HUES48 (cell line): ENCODE data around the gene VLDLR.
A peak's percentile ranks its signal among the peaks of the same experiment; 100 is the strongest.

Source experiments
- H3K27ac ChIP-seq: one replicate; pipeline ENCODE4 v1.7.0; 2013; ENCODE audit warnings: low read depth, low read length, inconsistent platforms
- H3K27me3 ChIP-seq: 2 replicates; pipeline ENCODE4 v1.6.1; 2013; ENCODE audit warnings: mild to moderate bottlenecking, low read length; ENCODE audit not compliant: control insufficient read depth, insufficient read depth
- H3K36me3 ChIP-seq: 2 replicates; pipeline ENCODE4 v1.6.1; 2013; ENCODE audit warnings: low read length; ENCODE audit not compliant: control insufficient read depth, insufficient read depth
- H3K4me1 ChIP-seq: 2 replicates; pipeline ENCODE4 v1.6.1; 2013; ENCODE audit warnings: mild to moderate bottlenecking, low read length; ENCODE audit not compliant: control insufficient read depth, insufficient read depth
- H3K4me3 ChIP-seq: 2 replicates; pipeline ENCODE4 v1.5.1; 2013; ENCODE audit warnings: mild to moderate bottlenecking, low read depth, low read length
- H3K9ac ChIP-seq: 2 replicates; pipeline ENCODE4 v1.6.1; 2013; ENCODE audit warnings: mild to moderate bottlenecking, low read depth, low read length, moderate library complexity
- H3K9me3 ChIP-seq: 2 replicates; pipeline ENCODE4 v1.6.1; 2013; ENCODE audit warnings: low read length; ENCODE audit not compliant: control insufficient read depth, insufficient read depth

Gene VLDLR

DNA sequence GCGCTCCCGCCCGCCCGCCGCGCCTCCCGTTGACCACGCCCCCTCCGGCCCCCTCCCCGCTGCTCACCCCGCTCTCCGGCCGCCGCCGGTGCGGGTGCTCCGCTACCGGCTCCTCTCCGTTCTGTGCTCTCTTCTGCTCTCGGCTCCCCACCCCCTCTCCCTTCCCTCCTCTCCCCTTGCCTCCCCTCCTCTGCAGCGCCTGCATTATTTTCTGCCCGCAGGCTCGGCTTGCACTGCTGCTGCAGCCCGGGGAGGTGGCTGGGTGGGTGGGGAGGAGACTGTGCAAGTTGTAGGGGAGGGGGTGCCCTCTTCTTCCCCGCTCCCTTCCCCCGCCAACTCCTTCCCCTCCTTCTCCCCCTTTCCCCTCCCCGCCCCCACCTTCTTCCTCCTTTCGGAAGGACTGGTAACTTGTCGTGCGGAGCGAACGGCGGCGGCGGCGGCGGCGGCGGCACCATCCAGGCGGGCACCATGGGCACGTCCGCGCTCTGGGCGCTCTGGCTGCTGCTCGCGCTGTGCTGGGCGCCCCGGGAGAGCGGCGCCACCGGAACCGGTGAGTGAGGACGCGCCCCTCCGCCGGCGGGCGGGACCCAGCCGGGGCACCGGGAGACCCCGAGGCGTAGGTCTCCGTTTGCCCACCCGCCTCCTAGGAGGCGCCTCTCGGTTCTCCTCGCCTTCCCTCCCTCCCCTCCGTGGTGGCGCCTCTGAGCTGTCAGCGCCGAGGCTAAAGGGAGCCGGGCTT is at the start of gene VLDLR:
Gene VLDLR, plus strand, starts transcription at position 66 of the 739 bp plus-strand sequence. Its CDS starts 403 bp downstream, at position 469.
- peak within 1 kb of the TSS; percentile 57 for H3K27ac ChIP-seq
- H3K9me3 ChIP-seq, result no peaks in the 10 kb centered on the region
- H3K36me3 ChIP-seq, result no peaks in the 10 kb centered on the region; the same call in 1 of the 2 replicates
- H3K9ac ChIP-seq, result peak within 1 kb of the TSS; percentile 81
- H3K4me1 ChIP-seq, result peaks cover 24% of the 10 kb centered on the region
- H3K27me3 ChIP-seq, result peaks cover 36% of the 10 kb centered on the region
- H3K4me3 ChIP-seq, result peak within 1 kb of the TSS; percentile 73

DNA sequence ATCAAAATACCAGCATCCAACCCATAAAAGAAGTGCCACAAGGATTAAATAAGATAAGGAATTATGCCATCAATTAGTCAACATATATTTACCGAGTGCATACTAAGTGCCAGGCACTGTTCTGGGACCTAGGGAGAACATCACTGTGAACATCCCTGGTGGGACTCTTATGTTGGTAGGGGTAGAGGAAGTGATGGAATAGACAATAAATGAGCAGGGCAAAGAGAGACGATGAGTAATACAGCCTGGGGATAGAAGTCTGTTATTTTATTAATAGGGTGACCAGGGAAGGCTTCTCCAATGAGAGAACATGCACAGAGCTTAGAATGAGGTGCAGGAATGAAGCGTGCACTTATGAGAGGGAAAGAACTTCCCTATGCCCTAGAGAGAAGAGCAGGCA is 47.4 kb upstream of the VLDLR start:
- Histone ChIP-seq H3K36me3 (no peaks in the 10 kb centered on the region), H3K9me3 (no peaks in the 10 kb centered on the region), H3K9ac (no peak overlapping the region), H3K4me1 (no peaks in the 10 kb centered on the region), H3K4me3 (no peak overlapping the region), H3K27ac (no peak overlapping the region), H3K27me3 (no peaks in the 10 kb centered on the region)

DNA sequence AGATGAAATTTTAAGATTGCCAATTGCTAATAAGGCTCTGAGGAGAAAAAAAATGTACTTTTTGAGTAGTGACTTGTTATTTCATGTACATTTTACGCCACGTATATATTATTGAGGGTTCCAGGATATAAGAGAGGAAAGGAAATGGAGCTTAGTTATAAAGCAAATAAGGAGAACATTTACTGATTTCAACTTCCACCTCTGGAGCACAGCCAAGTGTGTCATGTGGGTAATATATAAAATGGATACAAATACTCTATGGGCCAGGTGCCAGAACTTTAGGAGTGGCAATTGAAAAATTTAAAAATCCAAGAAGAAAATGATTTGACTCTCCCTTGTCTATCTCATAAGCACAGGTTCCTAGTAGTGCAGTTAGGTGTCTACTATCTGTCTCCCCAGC is 45.0 kb upstream of the VLDLR start:
- Histone ChIP-seq H3K27me3 (no peaks in the 10 kb centered on the region), H3K4me3 (no peak overlapping the region), H3K27ac (no peak overlapping the region), H3K36me3 (no peaks in the 10 kb centered on the region), H3K9me3 (no peaks in the 10 kb centered on the region), H3K4me1 (no peaks in the 10 kb centered on the region), H3K9ac (no peak overlapping the region)

DNA sequence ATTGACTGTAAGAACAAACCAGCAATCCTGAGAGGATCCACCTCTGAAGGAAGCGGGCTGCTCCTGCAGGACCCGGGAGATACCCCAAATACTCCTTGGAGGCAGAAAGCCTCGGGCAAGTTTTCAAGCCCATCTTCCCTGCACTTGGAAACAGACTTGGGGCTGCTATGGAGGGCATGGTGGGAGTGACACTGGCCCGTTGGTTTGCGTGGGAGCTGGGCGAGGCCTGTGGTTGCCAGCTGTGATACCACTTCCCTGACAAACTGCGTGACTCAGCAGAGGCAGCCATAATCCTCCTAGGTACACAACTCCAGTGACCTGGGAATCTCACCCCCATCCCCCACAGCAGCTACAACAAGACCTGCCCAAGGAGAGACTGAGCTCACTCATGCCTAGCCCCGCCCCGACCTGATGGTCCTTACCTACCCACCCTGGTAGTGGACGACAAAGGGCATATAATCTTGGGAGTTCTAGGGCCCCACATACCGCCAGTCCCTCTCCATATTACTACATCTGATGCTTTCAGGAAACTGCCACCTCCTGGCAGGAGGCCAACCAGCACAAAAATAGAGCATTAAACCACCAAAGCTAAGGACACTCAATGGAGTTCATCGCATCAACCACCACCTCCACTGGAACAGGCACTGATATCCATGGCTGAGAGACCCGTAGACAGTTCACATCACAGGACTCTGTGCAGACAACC is 38.1 kb upstream of the VLDLR start:
- no peaks in the 10 kb centered on the region for H3K9me3 ChIP-seq
- no peak overlapping the region for H3K9ac ChIP-seq
- H3K4me3 ChIP-seq, result no peak overlapping the region
- H3K27me3 ChIP-seq, result no peaks in the 10 kb centered on the region
- H3K36me3 ChIP-seq, result no peaks in the 10 kb centered on the region
- H3K27ac ChIP-seq, result no peak overlapping the region
- H3K4me1 ChIP-seq, result no peaks in the 10 kb centered on the region

DNA sequence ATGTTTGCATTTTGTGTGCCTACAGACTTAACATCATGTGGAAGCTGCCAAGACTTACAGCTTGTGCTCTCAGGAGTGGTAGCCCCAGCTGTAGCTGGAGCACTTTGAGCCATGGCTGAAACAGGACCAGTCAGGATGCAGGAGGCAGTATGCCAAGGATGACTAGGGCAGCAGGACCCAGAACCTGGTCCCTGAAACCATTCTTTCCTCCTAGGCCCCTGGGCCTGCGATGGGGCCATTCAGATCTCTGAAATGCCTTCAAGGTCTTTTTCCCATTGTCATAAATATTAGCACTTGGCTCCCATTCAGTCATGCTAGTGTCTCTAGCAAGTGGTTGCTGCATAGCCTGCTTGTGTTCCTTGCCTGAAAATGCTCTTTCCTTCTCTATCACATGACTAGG is 29.6 kb upstream of the VLDLR start:
- Histone ChIP-seq H3K9ac (no peak overlapping the region), H3K4me1 (no peaks in the 10 kb centered on the region), H3K36me3 (no peaks in the 10 kb centered on the region), H3K27me3 (no peaks in the 10 kb centered on the region), H3K9me3 (peaks cover 26% of the 10 kb centered on the region), H3K27ac (no peak overlapping the region), H3K4me3 (no peak overlapping the region)

DNA sequence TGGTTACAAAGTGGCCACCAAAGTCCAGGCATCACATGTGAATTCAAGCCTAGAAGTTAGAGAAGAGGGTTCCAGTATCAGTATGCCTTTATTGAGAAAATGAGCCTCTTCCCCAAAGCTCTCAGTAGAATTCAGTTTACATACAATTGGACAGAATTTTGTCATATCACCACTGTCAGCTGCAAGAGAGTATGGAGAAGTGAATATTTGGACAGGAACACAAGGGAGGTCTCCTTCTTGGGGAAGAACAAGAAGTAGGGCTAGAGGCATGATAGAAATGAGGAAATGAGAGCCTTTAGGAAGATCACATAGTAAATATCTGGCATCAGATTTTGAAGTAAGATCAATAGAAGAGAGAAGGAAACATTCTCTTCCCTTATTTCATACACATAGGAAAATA is 27.8 kb upstream of the VLDLR start:
- H3K36me3 ChIP-seq, result no peaks in the 10 kb centered on the region
- no peak overlapping the region for H3K9ac ChIP-seq
- no peak overlapping the region for H3K27ac ChIP-seq
- H3K27me3 ChIP-seq, result no peaks in the 10 kb centered on the region
- peaks cover 26% of the 10 kb centered on the region for H3K9me3 ChIP-seq
- no peak overlapping the region for H3K4me3 ChIP-seq
- H3K4me1 ChIP-seq, result no peaks in the 10 kb centered on the region

DNA sequence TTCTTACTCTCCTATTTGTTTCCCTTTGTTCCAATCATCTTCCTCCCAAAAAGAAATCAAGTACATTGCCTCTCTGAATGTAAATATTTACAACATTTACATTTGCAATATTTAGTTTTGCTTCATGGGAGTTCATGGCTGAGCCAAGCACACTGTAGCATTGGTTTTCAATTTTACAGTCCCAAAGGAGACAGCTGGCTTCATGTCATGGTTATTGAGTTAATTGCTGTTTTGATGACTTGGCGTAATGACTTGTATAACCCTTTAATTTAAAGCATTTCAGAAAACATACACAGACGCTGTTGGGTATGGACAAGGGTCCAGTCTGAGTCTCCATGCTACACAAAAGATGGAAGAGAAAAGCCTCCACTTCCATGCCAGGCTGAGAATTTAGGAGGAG is 25.6 kb upstream of the VLDLR start:
- peaks cover 26% of the 10 kb centered on the region for H3K9me3 ChIP-seq
- no peaks in the 10 kb centered on the region for H3K36me3 ChIP-seq
- no peaks in the 10 kb centered on the region for H3K4me1 ChIP-seq
- H3K9ac ChIP-seq, result no peak overlapping the region
- no peak overlapping the region for H3K4me3 ChIP-seq
- H3K27ac ChIP-seq, result no peak overlapping the region
- H3K27me3 ChIP-seq, result no peaks in the 10 kb centered on the region

DNA sequence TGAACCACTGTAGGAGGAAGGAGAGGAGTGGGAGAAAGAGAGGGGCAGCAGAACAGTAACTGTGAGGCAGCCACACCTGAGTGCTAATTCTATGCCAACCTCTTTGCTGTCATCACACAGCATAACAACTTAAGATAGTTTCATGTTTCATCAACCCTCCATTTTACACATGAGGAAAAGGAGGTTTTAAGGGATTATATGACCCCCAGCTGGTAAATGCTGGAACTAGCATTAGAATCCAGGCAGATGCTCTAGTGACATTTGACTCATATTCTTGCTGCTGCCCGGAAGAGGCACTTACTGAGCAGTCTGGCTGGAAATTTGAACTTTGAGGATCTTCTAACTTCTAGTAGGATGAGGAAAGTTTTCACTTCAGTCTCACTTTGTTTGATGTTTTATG is 24.1 kb upstream of the VLDLR start:
- no peaks in the 10 kb centered on the region for H3K36me3 ChIP-seq
- no peak overlapping the region for H3K27ac ChIP-seq
- no peak overlapping the region for H3K4me3 ChIP-seq
- no peaks in the 10 kb centered on the region for H3K27me3 ChIP-seq
- H3K9me3 ChIP-seq, result peaks cover 12% of the 10 kb centered on the region
- no peaks in the 10 kb centered on the region for H3K4me1 ChIP-seq
- no peak overlapping the region for H3K9ac ChIP-seq

DNA sequence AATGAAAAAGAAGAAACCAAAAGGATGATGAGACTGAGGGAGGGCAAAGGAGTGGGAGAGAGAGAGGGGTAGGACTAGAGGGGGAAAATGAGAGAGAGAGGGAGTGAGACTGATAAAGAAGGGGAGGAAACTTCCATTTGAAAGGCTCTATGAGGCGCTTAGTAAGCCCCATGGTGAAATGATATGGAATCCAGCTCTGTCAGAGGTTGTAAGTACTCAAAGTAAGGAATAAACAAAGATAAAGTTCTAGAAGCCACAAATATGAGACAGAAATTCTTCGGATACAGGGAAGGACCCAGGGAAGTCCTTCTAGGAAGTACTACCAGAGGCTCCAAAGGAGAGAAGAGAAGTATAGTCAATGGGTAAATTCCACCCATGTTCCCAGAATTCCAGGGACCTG is 21.7 kb upstream of the VLDLR start:
- Histone ChIP-seq H3K27me3 (no peaks in the 10 kb centered on the region), H3K9me3 (no peaks in the 10 kb centered on the region), H3K27ac (no peak overlapping the region), H3K36me3 (no peaks in the 10 kb centered on the region), H3K4me1 (no peaks in the 10 kb centered on the region), H3K4me3 (no peak overlapping the region), H3K9ac (no peak overlapping the region)

DNA sequence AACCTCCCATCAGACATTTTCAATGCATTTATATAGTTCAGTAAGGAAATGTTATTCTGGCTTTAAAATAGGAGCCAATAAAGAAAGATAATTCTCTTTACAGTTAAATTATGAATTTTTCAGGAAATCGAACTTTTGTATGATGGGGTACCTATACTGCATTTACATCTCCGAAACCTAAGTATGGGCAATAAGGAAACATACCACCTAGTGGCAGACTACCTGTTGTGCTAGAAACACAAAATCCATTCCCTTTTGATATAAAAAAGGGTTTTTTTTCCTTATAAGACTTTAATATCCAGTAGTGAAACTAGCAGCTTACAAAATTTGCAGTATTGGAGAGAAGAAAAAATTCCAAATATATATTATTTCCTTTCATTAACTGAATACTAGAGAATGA is 21.3 kb upstream of the VLDLR start:
- no peaks in the 10 kb centered on the region for H3K36me3 ChIP-seq
- no peaks in the 10 kb centered on the region for H3K9me3 ChIP-seq
- H3K4me1 ChIP-seq, result no peaks in the 10 kb centered on the region
- no peak overlapping the region for H3K27ac ChIP-seq
- H3K9ac ChIP-seq, result no peak overlapping the region
- H3K4me3 ChIP-seq, result no peak overlapping the region
- no peaks in the 10 kb centered on the region for H3K27me3 ChIP-seq

DNA sequence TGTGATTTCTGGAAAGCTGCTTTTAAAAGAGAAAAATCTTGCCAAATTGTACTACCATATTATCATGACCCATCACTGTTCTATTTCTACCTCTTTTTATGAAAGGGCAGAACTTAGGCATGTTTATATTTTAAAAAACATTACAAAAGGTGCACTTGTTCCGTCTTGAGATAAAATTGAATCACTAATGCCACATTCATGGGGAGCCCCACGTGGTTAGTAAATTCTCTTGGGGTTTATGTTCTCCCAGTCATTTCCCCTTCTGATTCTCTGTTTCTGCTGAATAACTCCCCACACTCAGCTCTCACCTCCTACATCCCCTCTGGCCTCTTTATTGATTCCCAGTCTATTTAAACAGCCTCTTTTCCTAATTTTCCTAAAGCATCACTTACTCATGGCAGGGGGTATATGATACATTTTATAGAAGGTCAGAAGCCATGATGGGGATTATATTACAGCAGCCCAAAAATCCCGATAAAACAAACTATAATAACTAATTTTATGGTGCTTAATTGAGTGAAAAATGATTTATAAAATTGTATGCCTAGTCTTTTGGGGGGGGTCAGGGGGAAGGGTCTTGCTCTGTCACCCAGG is 19.7 kb upstream of the VLDLR start:
- Histone ChIP-seq H3K9ac (no peak overlapping the region), H3K4me3 (no peak overlapping the region), H3K4me1 (no peaks in the 10 kb centered on the region), H3K27ac (no peak overlapping the region), H3K9me3 (no peaks in the 10 kb centered on the region), H3K27me3 (no peaks in the 10 kb centered on the region), H3K36me3 (no peaks in the 10 kb centered on the region)
